ENCODE measurements around the gene CELF1. TPM values are rescaled to one million over a fixed set of nuclear protein-coding genes. Genes with fewer than 3 reads are reported as not detected.

Gene CELF1
- total RNA-seq, 2 experiments from 2014 or later: 132 to 143 TPM

Other genes starting within 250 kb of the CELF1 start
- not detected for gene MYBPC3, start 200.4 kb downstream of the CELF1 start, total RNA-seq
- under 1 TPM; 0.11 to 0.30 TPM for gene SPI1, start 174.6 kb downstream of the CELF1 start, total RNA-seq
- gene SLC39A13, start 144.5 kb downstream of the CELF1 start, total RNA-seq: 10 to 100 TPM in 1 of 2 experiments, 1 to 10 TPM in 1; 8.6 to 10.7 TPM
- gene PSMC3, start 126.7 kb downstream of the CELF1 start, total RNA-seq: 100 to 1,000 TPM; 147 to 167 TPM
- under 1 TPM in 1 of 2 experiments, not detected in 1; 0.21 TPM for gene RAPSN, start 104.0 kb downstream of the CELF1 start, total RNA-seq
- 10 to 100 TPM; 35.6 to 41.5 TPM for gene PTPMT1, start 12.5 kb upstream of the CELF1 start, total RNA-seq
- 10 to 100 TPM; 11.9 to 18.4 TPM for gene KBTBD4, start 25.8 kb upstream of the CELF1 start, total RNA-seq
- gene NDUFS3, start 25.9 kb upstream of the CELF1 start, total RNA-seq: 100 to 1,000 TPM in 1 of 2 experiments, 10 to 100 TPM in 1; 96.9 to 108 TPM
- under 1 TPM in 1 of 2 experiments, not detected in 1; 0.11 TPM for gene FAM180B, start 33.5 kb upstream of the CELF1 start, total RNA-seq
- under 1 TPM in 1 of 2 experiments, not detected in 1; 0.14 TPM for gene C1QTNF4, start 41.3 kb upstream of the CELF1 start, total RNA-seq
- 100 to 1,000 TPM in 1 of 2 experiments, 10 to 100 TPM in 1; 94.8 to 138 TPM for gene MTCH2, start 89.4 kb upstream of the CELF1 start, total RNA-seq
- gene AGBL2, start 162.2 kb upstream of the CELF1 start, total RNA-seq: 1 to 10 TPM; 3.5 to 5.6 TPM
- 100 to 1,000 TPM; 117 to 135 TPM for gene FNBP4, start 214.2 kb upstream of the CELF1 start, total RNA-seq

All from activated CD4-positive, alpha-beta T cell treated with anti-CD3 and anti-CD28 coated beads for 36 hours (primary cell).